K562 (cell line): ENCODE measurements around the gene CTDNEP1. TPM values are rescaled to one million over a fixed set of nuclear protein-coding genes. Genes with fewer than 3 reads are reported as not detected.

Experiments used
- ARID2 ChIP-seq: fragments of 450-650 bp; IDR thresholded peaks from 2 replicates; pipeline ENCODE4 v1.6.1; 2017; ENCODE audit warnings: antibody characterized with exemption, mild to moderate bottlenecking
- ARID3A ChIP-seq: IDR thresholded peaks from 2 replicates; pipeline ENCODE4 v1.6.1; 2012; ENCODE audit warnings: low read depth, low read length, improper control_type of control experiment, borderline replicate concordance
- ATF7 ChIP-seq: fragments of 450-650 bp; IDR thresholded peaks from 2 replicates; pipeline ENCODE4 v1.7.1; 2014; ENCODE audit warnings: mild to moderate bottlenecking, moderate library complexity
- BCOR ChIP-seq: fragments of 450-650 bp; IDR thresholded peaks from 2 replicates; pipeline ENCODE4 v1.6.1; 2016
- BRCA1 ChIP-seq, 2 experiments: fragments of 450-650 bp in 1 of 2; sonication (generic) in 1 of 2; formaldehyde crosslinking in 1 of 2; IDR thresholded peaks; 2 replicates each; pipeline versions ENCODE4 v1.5.0 to v1.6.1; 2017 to 2020; ENCODE audit warnings: mild to moderate bottlenecking in 1 of 2, missing genetic modification reagents in 1 of 2
- CBFA2T2 ChIP-seq: fragments of 450-650 bp; conservative IDR thresholded peaks from 2 replicates; pipeline ENCODE4 v1.6.1; 2017; ENCODE audit warnings: mild to moderate bottlenecking
- CHD4 ChIP-seq: fragments of 200-600 bp; sonication (generic); IDR thresholded peaks from 3 replicates; pipeline ENCODE4 v1.6.1; 2012; ENCODE audit warnings: low read depth, mild to moderate bottlenecking, mixed read lengths, low read length, inconsistent platforms; ENCODE audit not compliant: insufficient read depth, insufficient replicate concordance, poor library complexity, severe bottlenecking
- ELF2 ChIP-seq: fragments of 250-450 bp; sonication (Bioruptor Pico); IDR thresholded peaks from 2 replicates; pipeline ENCODE4 v1.5.0; 2021; ENCODE audit warnings: mild to moderate bottlenecking
- ETS1 ChIP-seq: conservative IDR thresholded peaks from 2 replicates; pipeline ENCODE4 v1.6.1; 2011; ENCODE audit warnings: low read depth, mild to moderate bottlenecking, low read length; ENCODE audit not compliant: control insufficient read depth
- FOSL1 ChIP-seq: fragments of 200-800 bp; sonication (Bioruptor generic); conservative IDR thresholded peaks from 2 replicates; pipeline ENCODE4 v1.6.1; 2016; ENCODE audit warnings: missing genetic modification characterization, missing compliant biosample characterization
- HEY1 ChIP-seq: fragments of 250-450 bp; sonication (Bioruptor Pico); IDR thresholded peaks from 2 replicates; pipeline ENCODE4 v1.5.0; 2020; ENCODE audit warnings: mild to moderate bottlenecking, moderate library complexity, borderline replicate concordance
- HMG20B ChIP-seq: fragments of 250-450 bp; sonication (Bioruptor Pico); IDR thresholded peaks from 2 replicates; pipeline ENCODE4 v1.5.0; 2021; ENCODE audit warnings: mild to moderate bottlenecking
- NFYB ChIP-seq: IDR thresholded peaks from 2 replicates; pipeline ENCODE4 v1.6.1; 2011; ENCODE audit warnings: mild to moderate bottlenecking, moderate library complexity; ENCODE audit not compliant: insufficient read length; ENCODE audit errors: extremely low read depth
- PHB ChIP-seq: fragments of 250-450 bp; sonication (Bioruptor Pico); IDR thresholded peaks from 2 replicates; pipeline ENCODE4 v1.5.0; 2021
- PHB2 ChIP-seq: fragments of 450-650 bp; IDR thresholded peaks from 2 replicates; pipeline ENCODE4 v1.6.1; 2017; ENCODE audit warnings: low read depth
- SMAD3 ChIP-seq: fragments of 450-650 bp; formaldehyde crosslinking; conservative IDR thresholded peaks from 2 replicates; pipeline ENCODE4 v1.4.0; 2020; ENCODE audit warnings: mild to moderate bottlenecking
- SMARCA4 ChIP-seq: fragments of 450-650 bp; IDR thresholded peaks from 2 replicates; pipeline ENCODE4 v1.6.1; 2016
- SMARCA5 ChIP-seq: fragments of 450-650 bp; IDR thresholded peaks from 2 replicates; pipeline ENCODE4 v1.6.1; 2016
- SP2 ChIP-seq: IDR thresholded peaks from 2 replicates; pipeline ENCODE4 v1.6.1; 2011; ENCODE audit warnings: mild to moderate bottlenecking, low read depth, low read length, moderate library complexity; ENCODE audit not compliant: poor library complexity, severe bottlenecking; ENCODE audit errors: extremely low read depth
- SUPT5H ChIP-seq: fragments of 450-650 bp; IDR thresholded peaks from 2 replicates; pipeline ENCODE4 v1.6.1; 2016
- TEAD1 ChIP-seq, 2 experiments: fragments of 450-650 bp in 1 of 2; sonication (generic) in 1 of 2; formaldehyde crosslinking; IDR thresholded peaks; 2 replicates each; pipeline versions ENCODE4 v1.4.0 to v1.8.0; 2020 to 2022; ENCODE audit warnings: mild to moderate bottlenecking in 2 of 2, missing genetic modification reagents in 1 of 2
- ZBED1 ChIP-seq: IDR thresholded peaks from 2 replicates; pipeline ENCODE4 v1.6.1; 2014
- ZNF12 ChIP-seq: sonication (generic); formaldehyde crosslinking; IDR thresholded peaks from 2 replicates; pipeline ENCODE4 v1.4.0; 2020; ENCODE audit warnings: mild to moderate bottlenecking, missing genetic modification reagents
- ZNF143 ChIP-seq: sonication (generic); formaldehyde crosslinking; IDR thresholded peaks from 2 replicates; pipeline ENCODE4 v1.9.0; 2022; ENCODE audit warnings: mild to moderate bottlenecking, missing genetic modification reagents
- ZNF184 ChIP-seq: sonication (generic); formaldehyde crosslinking; IDR thresholded peaks from 2 replicates; pipeline ENCODE4 v1.5.0; 2020; ENCODE audit warnings: missing genetic modification reagents
- ZNF263 ChIP-seq: sonication (generic); formaldehyde crosslinking; IDR thresholded peaks from 2 replicates; pipeline ENCODE4 v1.8.0; 2022; ENCODE audit warnings: mild to moderate bottlenecking, missing genetic modification reagents, borderline replicate concordance
- ZNF507 ChIP-seq: conservative IDR thresholded peaks from 2 replicates; pipeline ENCODE4 v1.6.1; 2017; ENCODE audit warnings: missing genetic modification characterization, missing compliant biosample characterization
- polyA plus RNA-seq, 8 experiments: library from polyadenylated mRNA; depleted of rRNA in 4 of 8; stranded (reverse) in 5 of 8; unstranded in 3 of 8; fragments of >200 nt; fragmentation: Nextera tagmentation in 2 of 8; fragmentation: Illumina TruSeq in 1 of 8; extraction: Ambion mirVana in 2 of 8; extraction: Trizol in 1 of 8; gene quantifications; 2 replicates each; pipeline versions ENCODE4 v1.2.1 to v1.2.3, GENCODE V29; 2011 to 2014; ENCODE audit warnings: inconsistent platforms in 1 of 8, missing spikeins in 1 of 8
- total RNA-seq, 7 experiments: library from RNA; depleted of rRNA in 6 of 7; stranded (reverse); fragments of >200 nt in 6 of 7; fragmentation: Illumina TruSeq in 2 of 7; extraction: Trizol in 2 of 7; gene quantifications; 2 replicates each; pipeline versions ENCODE4 v1.2.1 to v1.2.3, GENCODE V29; 2011 to 2021; ENCODE audit warnings: low replicate concordance in 1 of 7
- TF ChIP-seq, protein P1 (sequence below): IDR thresholded peaks from 2 replicates; pipeline ENCODE4 v1.6.1; 2014; ENCODE audit warnings: antibody characterized with exemption

The CTDNEP1 gene
- total and polyA plus RNA-seq, 9 of the 15 experiments (the other 6 are each of a cell fraction or from before 2014, with no cell fraction given) = 10.7 to 150 (median 28.5) TPM

DNA sequence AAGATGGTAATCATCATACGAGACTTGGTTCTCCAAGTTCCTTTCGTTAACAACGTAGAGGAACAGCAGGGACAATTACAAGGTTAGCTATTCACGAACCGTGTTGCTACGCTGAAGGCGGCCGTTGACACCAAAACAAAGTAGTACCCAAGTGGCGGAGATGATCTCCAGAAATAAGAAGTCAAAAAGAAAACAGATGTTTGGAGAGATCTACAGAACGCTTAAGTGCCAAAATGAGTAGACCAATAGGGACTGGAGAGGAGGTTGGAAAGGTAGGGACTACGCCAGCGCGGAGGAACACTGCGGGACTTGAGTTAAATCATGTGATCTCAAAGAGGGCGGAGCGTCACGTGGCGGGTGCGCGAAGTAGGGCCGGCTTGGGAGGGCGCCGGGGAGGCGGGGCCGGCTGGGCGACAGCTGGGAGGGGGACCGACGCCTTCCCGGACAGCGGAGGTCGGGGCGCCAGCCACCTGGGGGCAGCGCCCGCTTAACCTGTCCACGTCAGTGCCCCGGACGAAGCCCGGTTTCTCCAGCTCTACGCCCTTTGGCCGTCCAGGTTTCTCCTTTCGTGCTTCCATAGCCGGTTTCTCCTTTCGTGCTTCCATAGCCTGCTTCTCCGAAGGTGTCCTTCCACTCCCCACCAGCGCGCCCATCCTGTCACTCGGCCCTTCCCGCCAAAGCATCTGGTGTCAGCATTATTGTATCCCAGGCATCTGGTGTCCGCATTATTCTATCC, 8.6 kb downstream of the CTDNEP1 start (continued):
- TF ChIP-seq CHD4 (no peak), PHB (CRISPR knock-in tag) (no peak), ZNF143 (CRISPR knock-in tag) (no peak), BRCA1 (IDR thresholded peaks at IDR 0.05) (no peak), BRCA1 (CRISPR knock-in tag; IDR thresholded peaks at IDR 0.05) (no peak), BCOR (peak; percentile 77), TEAD1 (CRISPR knock-in tag; IDR thresholded peaks at IDR 0.05) (no peak), SMARCA4 (no peak), NFYB (no peak), ETS1 (0 out of 2 replicates have a peak, but pooled peaks have one; percentile 63), SUPT5H (peak; percentile 81), ZNF12 (CRISPR knock-in tag) (no peak), HEY1 (CRISPR knock-in tag) (no peak), ARID3A (no peak), HMG20B (CRISPR knock-in tag) (no peak), SMAD3 (CRISPR knock-in tag) (no peak), ZNF507 (no peak), ATF7 (peak; percentile 75), ZNF263 (CRISPR knock-in tag) (0 out of 2 replicates have a peak, but pooled peaks have one; percentile 54), ZBED1 (0 out of 2 replicates have a peak, but pooled peaks have one; percentile 22), ARID2 (no peak), PHB2 (no peak), SMARCA5 (no peak), CBFA2T2 (peak; percentile 90), SP2 (no peak), ZNF184 (CRISPR knock-in tag) (no peak), FOSL1 (tag) (0 out of 2 replicates have a peak, but pooled peaks have one; percentile 32), ELF2 (CRISPR knock-in tag) (peak; percentile 80; the same call in 1 of the 2 replicates)
- TF ChIP-seq, protein P1, sequence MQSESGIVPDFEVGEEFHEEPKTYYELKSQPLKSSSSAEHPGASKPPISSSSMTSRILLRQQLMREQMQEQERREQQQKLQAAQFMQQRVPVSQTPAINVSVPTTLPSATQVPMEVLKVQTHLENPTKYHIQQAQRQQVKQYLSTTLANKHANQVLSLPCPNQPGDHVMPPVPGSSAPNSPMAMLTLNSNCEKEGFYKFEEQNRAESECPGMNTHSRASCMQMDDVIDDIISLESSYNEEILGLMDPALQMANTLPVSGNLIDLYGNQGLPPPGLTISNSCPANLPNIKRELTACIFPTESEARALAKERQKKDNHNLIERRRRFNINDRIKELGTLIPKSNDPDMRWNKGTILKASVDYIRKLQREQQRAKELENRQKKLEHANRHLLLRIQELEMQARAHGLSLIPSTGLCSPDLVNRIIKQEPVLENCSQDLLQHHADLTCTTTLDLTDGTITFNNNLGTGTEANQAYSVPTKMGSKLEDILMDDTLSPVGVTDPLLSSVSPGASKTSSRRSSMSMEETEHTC = peak; percentile 99
